DND-41 (cell line): ENCODE results near the gene FOLR2.

Experiments
- ATAC-seq: fragments of 200-7000 bp; cut with Tn5 transposase; 3 replicates; pipeline ENCODE4 v1.9.1; 2021; ENCODE audit warnings: low read depth; ENCODE audit not compliant: insufficient read depth
- DNase-seq: peaks from one replicate; pipeline ENCODE4 v3.0.0-alpha.2; 2020
- H2AFZ ChIP-seq: 2 replicates; pipeline ENCODE4 v1.6.0; 2012; ENCODE audit warnings: low read depth, low read length
- H3K27ac ChIP-seq: 2 replicates; pipeline ENCODE4 v1.5.1; 2012; ENCODE audit warnings: low read length, inconsistent platforms
- H3K27me3 ChIP-seq: fragments of 200-600 bp; sonication (generic); 2 replicates; pipeline ENCODE4 v1.6.0; 2012; ENCODE audit warnings: low read length, mild to moderate bottlenecking, inconsistent platforms; ENCODE audit not compliant: insufficient read depth, poor library complexity
- H3K36me3 ChIP-seq: 2 replicates; pipeline ENCODE4 v1.5.1; 2012; ENCODE audit warnings: low read length, inconsistent platforms; ENCODE audit not compliant: insufficient read depth
- H3K4me1 ChIP-seq: 2 replicates; pipeline ENCODE4 v1.5.1; 2012; ENCODE audit warnings: mild to moderate bottlenecking, low read length; ENCODE audit not compliant: insufficient read depth
- H3K4me2 ChIP-seq: 2 replicates; pipeline ENCODE4 v1.6.0; 2012; ENCODE audit warnings: mild to moderate bottlenecking, moderate library complexity, low read length, inconsistent platforms; ENCODE audit not compliant: insufficient read depth
- H3K4me3 ChIP-seq, 2 experiments: fragments of 200-600 bp in 1 of 2; shearing (Covaris generic) in 1 of 2; 2 replicates each; pipeline ENCODE4 v1.5.1; 2012 to 2016; ENCODE audit warnings: inconsistent platforms in 2 of 2, low read length in 2 of 2, mild to moderate bottlenecking in 2 of 2, low read depth in 1 of 2, moderate library complexity in 1 of 2
- H3K79me2 ChIP-seq: 2 replicates; pipeline ENCODE4 v1.6.0; 2012; ENCODE audit warnings: low read length, inconsistent platforms; ENCODE audit not compliant: insufficient read depth
- H3K9ac ChIP-seq: 2 replicates; pipeline ENCODE4 v1.6.0; 2012; ENCODE audit warnings: low read depth, mild to moderate bottlenecking, inconsistent platforms, low read length, moderate library complexity
- H3K9me3 ChIP-seq: 2 replicates; pipeline ENCODE4 v1.5.1; 2012; ENCODE audit warnings: low read length, moderate library complexity, mild to moderate bottlenecking, inconsistent platforms; ENCODE audit not compliant: insufficient read depth, severe bottlenecking
- H4K20me1 ChIP-seq: 2 replicates; pipeline ENCODE4 v1.6.0; 2012; ENCODE audit warnings: low read length; ENCODE audit not compliant: insufficient read depth
- CTCF ChIP-seq: IDR thresholded peaks from 2 replicates; pipeline ENCODE4 v1.5.1; 2012; ENCODE audit warnings: borderline replicate concordance, low read length, moderate library complexity, mild to moderate bottlenecking; ENCODE audit not compliant: poor library complexity, severe bottlenecking; ENCODE audit errors: extremely low read depth
- EZH2 ChIP-seq: IDR thresholded peaks from 3 replicates; pipeline ENCODE4 v1.6.1; 2012; ENCODE audit warnings: borderline replicate concordance, low read depth, mild to moderate bottlenecking, moderate library complexity, low read length, inconsistent platforms; ENCODE audit not compliant: severe bottlenecking

Gene FOLR2

GRCh38 chr11:72238492-72239312, 22.1 kb downstream of the FOLR2 start:
- ATAC-seq (no peak), DNase-seq (no peak)
- Histone ChIP-seq H3K27me3 (no peaks in the 10 kb centered on the region), H3K4me2 (no peak overlapping the region), H3K36me3 (peaks cover 48% of the 10 kb centered on the region), H4K20me1 (peaks cover 16% of the 10 kb centered on the region; the same call in 1 of the 2 replicates), H3K9me3 (no peaks in the 10 kb centered on the region), H3K4me3 (no peak overlapping the region), H3K4me1 (no peaks in the 10 kb centered on the region), H3K9ac (no peak overlapping the region), H2AFZ (no peak overlapping the region), H3K79me2 (no peaks in the 10 kb centered on the region), H3K27ac (no peak overlapping the region)
- no peak for TF ChIP-seq CTCF
- no peak for TF ChIP-seq EZH2

GRCh38 chr11:72239313-72239848, 22.8 kb downstream of the FOLR2 start:
- no peaks in the 10 kb centered on the region for H3K9me3 ChIP-seq
- H3K27me3 ChIP-seq, result no peaks in the 10 kb centered on the region
- DNase-seq, result no peak
- TF ChIP-seq CTCF, result no peak
- TF ChIP-seq EZH2, result no peak
- no peak overlapping the region for H3K4me2 ChIP-seq
- no peak overlapping the region for H3K9ac ChIP-seq
- peak; percentile 22; the same call in 2 of the 3 replicates for ATAC-seq
- no peaks in the 10 kb centered on the region for H3K4me1 ChIP-seq
- H4K20me1 ChIP-seq, result peaks cover 16% of the 10 kb centered on the region; the same call in 1 of the 2 replicates
- H3K4me3 ChIP-seq, result no peak overlapping the region
- peaks cover 42% of the 10 kb centered on the region for H3K36me3 ChIP-seq
- no peaks in the 10 kb centered on the region for H3K79me2 ChIP-seq
- H3K27ac ChIP-seq, result no peak overlapping the region
- no peak overlapping the region for H2AFZ ChIP-seq

GRCh38 chr11:72239849-72240460, 23.4 kb downstream of the FOLR2 start:
- Histone ChIP-seq H3K4me1 (no peaks in the 10 kb centered on the region), H3K4me3 (no peak overlapping the region), H3K79me2 (no peaks in the 10 kb centered on the region), H3K4me2 (no peak overlapping the region), H3K36me3 (peaks cover 36% of the 10 kb centered on the region), H3K9me3 (no peaks in the 10 kb centered on the region), H4K20me1 (peaks cover 16% of the 10 kb centered on the region; the same call in 1 of the 2 replicates), H3K27ac (no peak overlapping the region), H2AFZ (no peak overlapping the region), H3K27me3 (no peaks in the 10 kb centered on the region), H3K9ac (no peak overlapping the region)
- DNase-seq (no peak), ATAC-seq (0 out of 3 replicates have a peak, but pooled peaks have one; percentile 3)
- TF ChIP-seq CTCF (no peak), EZH2 (no peak)
